Epidermal melanocyte (primary cell): ENCODE results near the gene CDK19.
A peak's percentile ranks its signal among the peaks of the same experiment; 100 is the strongest.
"Not testable (repeated sequence)": the region's sequence is repeated elsewhere in the genome, so short reads cannot be mapped to it uniquely, and the experiment has no call there.

Source experiments
- DNase-seq: peaks from one replicate; pipeline ENCODE4 v3.0.0; 2011; ENCODE audit warnings: low spot score; ENCODE audit not compliant: insufficient read length

The CDK19 gene

DNA sequence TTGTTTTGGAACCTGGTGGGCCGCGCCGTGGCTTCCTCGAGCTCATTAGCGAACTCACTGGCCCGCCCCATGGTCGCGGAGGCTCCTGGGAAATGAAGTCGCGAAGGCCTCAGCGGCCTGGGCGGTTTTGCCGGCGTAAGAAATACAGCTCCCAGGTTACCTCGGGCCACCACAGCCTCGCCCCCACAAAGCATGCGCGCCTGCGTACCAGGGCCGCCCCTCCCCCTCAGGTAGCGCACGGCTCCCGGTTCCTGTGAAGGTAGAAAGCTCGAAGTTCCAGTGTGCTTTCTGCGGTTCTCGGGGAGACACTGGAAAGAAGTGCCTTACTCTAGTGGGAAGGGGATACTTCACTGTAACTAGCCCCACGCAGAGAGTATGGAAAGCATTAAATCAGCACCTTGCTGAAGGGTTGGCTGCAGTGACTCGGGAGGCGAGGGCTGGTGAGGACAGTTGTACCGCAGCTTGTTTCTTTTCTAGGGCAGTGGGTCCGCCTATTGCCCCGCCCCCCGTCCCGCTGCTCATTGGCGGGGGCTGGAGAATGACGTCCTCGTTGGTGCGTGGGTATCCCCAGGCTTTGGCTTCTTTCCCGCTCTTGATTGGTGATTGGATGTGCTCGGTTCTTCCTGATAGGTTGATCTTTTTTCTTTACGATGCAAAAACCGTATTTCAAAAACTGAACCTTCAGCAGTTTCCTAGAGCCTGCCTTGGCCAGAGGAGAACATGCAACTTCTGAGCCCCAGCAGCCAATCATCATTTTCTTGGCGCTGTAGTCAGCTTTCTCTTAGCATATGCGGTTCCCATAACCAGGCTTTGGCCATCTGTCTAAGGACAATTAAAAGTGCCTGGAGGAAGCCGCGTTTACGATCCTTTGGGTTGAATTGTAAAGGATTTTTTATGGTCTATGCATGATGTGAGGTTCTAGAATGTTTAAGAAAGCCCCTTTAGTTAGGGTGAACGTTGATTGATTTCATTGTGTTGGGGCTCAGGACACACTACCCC, at the start of gene CDK19:
Gene CDK19 (minus strand): TSS at position 59 of the 999 bp plus-strand sequence. CDS start 333 bp downstream, outside the sequence.
- peak; percentile 94 for DNase-seq

DNA sequence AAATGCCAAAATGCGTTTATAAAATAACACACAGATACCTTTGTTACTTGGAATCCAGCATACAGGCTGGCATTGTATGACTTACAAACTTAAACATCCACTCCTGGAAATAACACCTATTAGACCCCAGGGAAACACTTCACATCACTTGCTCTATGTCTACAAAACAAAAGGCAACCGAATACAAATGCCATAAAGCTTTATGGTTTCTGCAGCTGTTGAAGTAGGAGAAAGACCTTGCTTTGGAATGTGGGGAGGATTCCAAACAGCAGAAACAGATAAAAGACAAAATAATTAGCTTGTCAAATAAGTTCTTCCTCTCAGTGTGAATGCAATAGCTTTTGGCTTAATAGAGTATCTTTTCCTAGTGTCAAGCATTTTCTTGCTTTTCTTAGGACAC, 49.6 kb upstream of the CDK19 start:
- DNase-seq: no peak

GRCh38 chr6:110859335-110859792, 44.1 kb upstream of the CDK19 start:
- DNase-seq: no peak

DNA sequence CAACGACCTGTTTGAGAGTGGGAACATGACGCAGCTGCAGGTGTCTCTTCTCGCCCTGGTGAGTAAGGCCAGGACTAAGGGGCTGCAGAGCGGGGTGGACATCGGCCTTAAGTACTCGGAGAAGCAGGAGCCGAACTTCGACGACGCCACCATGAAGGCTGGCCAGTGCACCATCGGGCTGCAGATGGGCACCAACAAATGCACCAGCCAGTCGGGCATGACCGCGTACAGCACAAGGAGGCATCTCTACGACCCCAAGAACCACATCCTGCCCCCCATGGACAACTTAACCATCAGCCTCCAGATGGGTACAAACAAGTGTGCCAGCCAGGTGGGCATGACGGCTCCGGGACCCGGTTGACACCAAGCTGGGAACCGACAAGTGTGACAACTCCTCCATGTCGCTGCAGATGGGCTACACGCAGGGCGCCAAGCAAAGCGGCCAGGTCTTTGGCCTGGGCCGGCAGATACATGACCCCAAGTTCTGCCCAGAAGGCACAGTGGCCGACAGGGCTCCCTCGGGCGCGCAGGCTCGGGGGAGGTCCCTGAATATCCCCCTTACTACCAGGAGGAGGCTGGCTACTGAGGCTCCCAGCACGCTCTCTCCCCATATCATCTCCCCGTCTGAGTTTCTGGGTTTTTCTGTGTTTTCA, 43.4 kb upstream of the CDK19 start:
- no peak for DNase-seq

GRCh38 chr6:110858016-110858415, 42.7 kb upstream of the CDK19 start:
- no peak for DNase-seq

- no peak for DNase-seq
Measured at GRCh38 chr6:110856296-110856695, 41.0 kb upstream of the CDK19 start.

GRCh38 chr6:110853754-110854477, 38.6 kb upstream of the CDK19 start:
- DNase-seq: no peak

DNA sequence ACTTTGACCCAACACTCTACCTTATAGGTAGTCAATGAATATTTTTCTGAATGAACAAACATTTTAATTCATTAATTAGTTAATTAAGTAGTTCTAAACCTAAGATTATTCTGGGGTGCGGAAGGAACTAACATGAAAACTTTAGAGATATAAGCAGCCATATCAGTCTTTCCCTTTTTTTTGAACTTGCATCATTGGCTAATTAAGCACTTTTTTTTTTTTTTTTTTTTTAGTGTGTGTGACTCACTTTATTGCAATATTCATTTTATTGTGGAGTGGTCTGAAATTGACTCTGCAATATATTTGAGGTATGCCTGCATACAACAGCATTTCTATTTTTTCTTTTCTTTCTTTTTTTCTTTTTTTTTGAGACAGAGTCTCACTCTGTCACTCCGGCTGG, 37.5 kb upstream of the CDK19 start:
- DNase-seq: no peak

GRCh38 chr6:110849781-110850180, 34.5 kb upstream of the CDK19 start:
- DNase-seq: no peak

GRCh38 chr6:110841266-110841665, 26.0 kb upstream of the CDK19 start:
- DNase-seq: no peak

- not testable (repeated sequence) for DNase-seq
Measured at GRCh38 chr6:110835751-110836150, 20.5 kb upstream of the CDK19 start.

DNA sequence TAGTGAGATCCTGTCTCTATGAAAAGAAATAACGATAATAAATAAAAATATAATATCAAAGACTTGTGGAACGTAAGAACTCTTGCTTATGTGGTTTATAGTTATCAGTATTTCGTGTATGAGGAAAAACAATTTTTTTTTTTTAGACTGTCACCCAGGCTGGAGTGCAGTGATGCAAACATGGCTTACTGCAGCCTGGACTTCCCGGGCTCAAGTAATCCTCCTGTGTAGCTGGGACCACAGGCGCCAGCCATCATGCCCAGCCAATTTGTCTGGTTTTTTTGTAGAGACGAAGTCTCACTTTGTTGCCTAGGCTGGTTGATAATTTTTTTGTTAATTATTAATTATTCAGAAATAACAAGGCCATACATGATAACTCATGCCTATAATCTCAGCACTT, 18.6 kb upstream of the CDK19 start:
- DNase-seq: no peak

DNA sequence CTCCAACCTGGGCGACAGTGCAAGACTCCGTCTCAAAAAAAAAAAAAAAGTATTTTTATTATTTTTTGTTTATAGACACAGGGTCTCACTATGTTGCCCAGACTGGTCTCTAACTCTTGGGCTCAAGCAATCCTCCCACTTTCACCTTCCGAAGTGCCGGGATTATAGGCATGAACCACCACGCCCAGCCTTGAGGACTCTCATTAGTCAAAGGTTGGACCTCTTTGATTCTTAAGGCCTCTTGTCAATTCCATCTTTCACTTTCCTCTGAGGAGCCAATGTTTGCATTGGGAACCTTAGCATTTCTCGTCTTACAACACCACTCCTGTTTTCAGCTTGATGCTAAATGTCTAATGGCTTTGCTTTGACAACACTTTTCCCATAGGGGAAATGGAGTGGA, 16.1 kb upstream of the CDK19 start:
- DNase-seq: no peak

- no peak for DNase-seq
Measured at GRCh38 chr6:110828396-110828795, 13.1 kb upstream of the CDK19 start.

- DNase-seq: no peak
Measured at GRCh38 chr6:110826236-110827129, 11.2 kb upstream of the CDK19 start.

GRCh38 chr6:110823146-110823545, 7.9 kb upstream of the CDK19 start:
- DNase-seq: no peak

DNA sequence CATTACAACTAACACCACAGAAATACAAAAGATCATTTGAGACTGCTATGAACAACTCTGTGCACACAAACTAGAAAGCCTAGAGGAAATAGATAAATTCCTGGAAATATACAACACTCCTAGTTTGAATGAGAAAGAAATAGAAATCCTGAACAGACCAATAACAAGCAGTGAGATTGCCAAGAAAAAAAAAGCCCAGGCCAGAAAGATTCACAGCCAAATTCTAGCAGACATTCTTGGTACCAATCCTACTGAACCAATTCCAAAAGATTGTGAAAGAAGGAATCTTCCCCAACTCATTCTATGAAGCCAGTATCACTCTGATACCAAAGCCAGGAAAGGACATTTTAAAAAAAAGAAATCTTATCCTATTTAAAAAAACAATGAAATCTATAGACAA, 7.0 kb upstream of the CDK19 start:
- DNase-seq: no peak

- no peak for DNase-seq
Measured at GRCh38 chr6:110816677-110817076, 1.4 kb upstream of the CDK19 start.

- DNase-seq: no peak
Measured at GRCh38 chr6:110815015-110815410, 256 bp downstream of the CDK19 start.

DNA sequence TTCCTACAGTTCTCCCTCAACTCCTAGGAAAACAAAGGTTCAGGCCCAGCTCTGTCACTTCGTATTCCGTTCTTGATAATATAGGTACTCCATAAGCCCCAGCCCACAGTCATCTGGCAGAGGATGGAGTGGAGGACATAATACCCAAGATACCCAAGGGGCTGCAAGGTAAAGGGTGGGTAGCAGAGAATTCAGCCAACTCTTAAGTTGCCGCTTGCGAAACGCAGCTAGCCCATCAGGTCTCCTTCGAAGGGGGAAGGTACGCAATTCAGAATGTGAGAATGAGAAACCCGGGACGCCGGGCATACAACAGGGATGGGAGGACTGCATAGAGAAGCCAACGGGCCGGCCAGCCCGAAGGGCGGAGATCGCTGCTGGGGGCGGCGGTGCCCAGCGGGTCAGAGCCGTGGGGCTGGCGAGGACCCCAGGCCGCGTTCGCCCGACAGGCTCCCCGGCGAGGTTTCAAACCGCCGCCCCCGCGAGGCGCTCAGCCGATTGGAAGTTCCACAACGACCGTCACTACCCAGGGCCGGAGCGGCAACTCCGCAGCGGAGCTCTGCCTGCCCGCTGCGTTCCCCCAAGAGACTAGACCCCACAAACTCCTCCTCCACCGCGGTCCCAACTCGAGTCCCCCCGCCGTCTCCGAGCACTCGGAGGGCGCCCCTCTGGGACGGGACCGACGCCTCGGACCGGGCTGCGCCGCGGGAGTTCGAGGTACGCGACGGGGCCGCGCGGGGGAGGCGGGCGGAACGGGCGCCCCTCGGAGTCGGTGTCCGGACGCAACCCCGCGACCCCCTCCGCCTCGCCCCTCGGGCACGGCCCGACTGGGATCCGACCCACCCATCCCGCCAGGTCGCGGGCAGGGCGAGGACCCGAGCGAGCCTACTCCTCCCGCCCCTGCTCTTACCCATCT, 911 bp downstream of the CDK19 start:
- no peak for DNase-seq
